GM12875 (cell line): ENCODE results near the gene CDK5RAP1.

Experiments used
- H3K4me3 ChIP-seq: one replicate; pipeline ENCODE4 v1.5.1; 2011; ENCODE audit warnings: low read depth, low read length, control low read depth
- TF ChIP-seq, protein P1 (sequence below): IDR thresholded peaks from 2 replicates; pipeline ENCODE4 v1.5.1; 2011; ENCODE audit warnings: low read depth, mild to moderate bottlenecking, control low read depth, inconsistent platforms, low read length, moderate library complexity, borderline replicate concordance; ENCODE audit not compliant: insufficient read depth

The CDK5RAP1 gene

DNA sequence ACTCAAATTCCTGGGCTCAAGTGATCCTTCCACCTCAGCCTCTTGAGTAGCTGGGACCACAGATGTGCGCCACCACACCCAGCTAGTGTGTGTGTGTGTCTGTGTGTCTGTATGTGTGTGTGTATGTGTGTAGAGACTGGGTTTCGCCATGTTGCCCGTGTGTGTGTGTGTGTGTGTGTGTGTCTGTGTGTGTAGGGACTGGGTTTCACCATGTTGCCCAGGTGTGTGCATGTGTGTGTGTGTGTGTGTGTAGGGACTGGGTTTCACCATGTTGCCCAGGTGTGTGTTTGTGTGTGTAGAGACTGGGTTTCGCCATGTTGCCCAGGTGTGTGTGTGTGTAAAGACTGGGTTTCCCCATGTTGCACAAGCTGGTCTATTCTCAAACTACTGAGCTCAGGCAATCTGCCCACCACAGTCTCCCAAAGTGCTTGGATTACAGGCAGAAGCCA lies 28.3 kb downstream of the CDK5RAP1 start:
- H3K4me3 ChIP-seq, result no peak overlapping the region
- TF ChIP-seq, protein P1, sequence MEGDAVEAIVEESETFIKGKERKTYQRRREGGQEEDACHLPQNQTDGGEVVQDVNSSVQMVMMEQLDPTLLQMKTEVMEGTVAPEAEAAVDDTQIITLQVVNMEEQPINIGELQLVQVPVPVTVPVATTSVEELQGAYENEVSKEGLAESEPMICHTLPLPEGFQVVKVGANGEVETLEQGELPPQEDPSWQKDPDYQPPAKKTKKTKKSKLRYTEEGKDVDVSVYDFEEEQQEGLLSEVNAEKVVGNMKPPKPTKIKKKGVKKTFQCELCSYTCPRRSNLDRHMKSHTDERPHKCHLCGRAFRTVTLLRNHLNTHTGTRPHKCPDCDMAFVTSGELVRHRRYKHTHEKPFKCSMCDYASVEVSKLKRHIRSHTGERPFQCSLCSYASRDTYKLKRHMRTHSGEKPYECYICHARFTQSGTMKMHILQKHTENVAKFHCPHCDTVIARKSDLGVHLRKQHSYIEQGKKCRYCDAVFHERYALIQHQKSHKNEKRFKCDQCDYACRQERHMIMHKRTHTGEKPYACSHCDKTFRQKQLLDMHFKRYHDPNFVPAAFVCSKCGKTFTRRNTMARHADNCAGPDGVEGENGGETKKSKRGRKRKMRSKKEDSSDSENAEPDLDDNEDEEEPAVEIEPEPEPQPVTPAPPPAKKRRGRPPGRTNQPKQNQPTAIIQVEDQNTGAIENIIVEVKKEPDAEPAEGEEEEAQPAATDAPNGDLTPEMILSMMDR, result no peak

- H3K4me3 ChIP-seq, result no peak overlapping the region
- TF ChIP-seq, protein P1, result no peak
Measured at GRCh38 chr20:33370291-33370690, 31.0 kb downstream of the CDK5RAP1 start.

DNA sequence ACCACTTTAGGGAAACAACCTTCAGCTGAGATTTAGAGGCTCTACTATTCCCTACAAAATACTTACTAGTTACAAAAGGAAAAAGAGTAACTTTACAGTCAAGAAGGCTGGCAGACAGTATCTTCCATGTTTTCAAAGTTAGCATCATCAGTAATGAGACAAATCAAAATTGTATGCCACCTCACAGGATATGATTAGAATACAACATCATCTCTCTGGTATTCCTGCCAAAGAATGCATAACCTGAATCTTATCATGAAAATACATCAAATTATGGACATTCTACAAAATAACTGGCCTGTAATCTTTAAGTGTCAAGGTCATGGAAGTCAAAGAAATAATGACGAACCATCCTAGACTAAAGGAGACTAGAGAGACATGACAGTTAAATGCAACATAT lies 38.4 kb downstream of the CDK5RAP1 start:
- H3K4me3 ChIP-seq, result no peak overlapping the region

DNA sequence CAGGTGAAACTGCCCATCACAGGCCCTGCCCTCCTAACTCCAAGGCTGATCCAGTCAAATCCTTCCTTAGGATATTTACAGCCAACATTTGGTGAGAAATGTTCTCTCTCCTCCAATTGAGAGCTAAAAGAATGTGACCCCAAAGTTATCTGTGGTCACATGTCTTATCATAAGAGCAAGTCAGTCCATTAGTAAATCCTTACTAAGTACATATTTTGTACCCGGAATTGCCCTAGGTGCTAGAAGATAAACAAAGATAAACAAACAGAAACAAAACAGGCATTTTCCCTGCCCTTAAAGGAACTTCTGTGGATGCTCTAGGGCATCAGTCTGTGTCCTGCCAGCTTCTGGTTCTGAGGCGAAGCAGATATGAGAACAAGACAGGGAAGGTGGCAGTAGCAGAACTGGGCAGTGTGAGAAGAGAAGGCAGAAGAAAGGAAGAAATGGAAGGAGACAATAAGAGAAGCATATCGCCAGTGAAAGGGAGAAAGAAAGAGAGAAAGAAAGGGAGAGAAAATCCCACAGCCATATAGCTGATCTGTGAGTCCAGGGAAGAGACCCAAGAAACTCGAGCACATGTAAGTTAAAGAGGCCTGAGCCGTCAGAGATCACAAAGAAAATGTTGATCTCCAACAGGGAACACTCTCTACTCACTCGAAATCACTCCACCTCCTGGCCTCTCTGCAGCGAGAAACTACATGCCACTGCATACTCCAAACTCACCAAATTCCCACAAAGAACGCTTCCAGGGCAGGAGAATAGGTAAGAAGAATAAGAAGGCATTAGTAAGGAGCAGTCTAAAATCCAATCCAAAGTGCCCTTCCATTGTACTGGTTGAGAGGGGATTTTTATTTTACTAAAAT lies 41.7 kb downstream of the CDK5RAP1 start:
- TF ChIP-seq, protein P1, result no peak
- H3K4me3 ChIP-seq, result no peak overlapping the region

More for the DNA sequence above, 38.4 kb downstream of the CDK5RAP1 start:
- TF ChIP-seq, protein P1, result no peak

- no peak overlapping the region for H3K4me3 ChIP-seq
- TF ChIP-seq, protein P1, result no peak
Measured at GRCh38 chr20:33353013-33353402, 48.3 kb downstream of the CDK5RAP1 start.

- TF ChIP-seq, protein P1, result no peak
- no peak overlapping the region for H3K4me3 ChIP-seq
Measured at GRCh38 chr20:33352258-33353012, 48.9 kb downstream of the CDK5RAP1 start.
